GM23248 (cell line): ENCODE measurements around the gene RTEL1.

Experiments used
- EZH2 ChIP-seq: fragments of 200-600 bp; sonication (generic); IDR thresholded peaks from 2 replicates; pipeline ENCODE4 v1.6.1; 2018; ENCODE audit warnings: antibody characterized with exemption, mild to moderate bottlenecking; ENCODE audit not compliant: insufficient read depth, poor library complexity, severe bottlenecking
- EZH2phosphoT487 ChIP-seq: fragments of 200-600 bp; sonication (generic); IDR thresholded peaks from 2 replicates; pipeline ENCODE4 v1.6.1; 2018; ENCODE audit warnings: antibody characterized with exemption, moderate library complexity, mild to moderate bottlenecking, low read depth; ENCODE audit not compliant: insufficient read depth

- TF ChIP-seq EZH2, result no peak
- no peak for TF ChIP-seq EZH2phosphoT487
Observed at GRCh38 chr20:63658749-63659187, 656 bp downstream of the RTEL1 start.
